Inflammatory macrophage (primary cell): Measurements from ENCODE around the gene CEBPE.
"Not testable (repeated sequence)": the region's sequence is repeated elsewhere in the genome, so short reads cannot be mapped to it uniquely, and the experiment has no call there.

Source experiments
- DNase-seq, 2 donors: peaks; one replicate each; pipeline ENCODE4 v3.0.0-alpha.2; 2020 to 2022

The CEBPE gene

DNA sequence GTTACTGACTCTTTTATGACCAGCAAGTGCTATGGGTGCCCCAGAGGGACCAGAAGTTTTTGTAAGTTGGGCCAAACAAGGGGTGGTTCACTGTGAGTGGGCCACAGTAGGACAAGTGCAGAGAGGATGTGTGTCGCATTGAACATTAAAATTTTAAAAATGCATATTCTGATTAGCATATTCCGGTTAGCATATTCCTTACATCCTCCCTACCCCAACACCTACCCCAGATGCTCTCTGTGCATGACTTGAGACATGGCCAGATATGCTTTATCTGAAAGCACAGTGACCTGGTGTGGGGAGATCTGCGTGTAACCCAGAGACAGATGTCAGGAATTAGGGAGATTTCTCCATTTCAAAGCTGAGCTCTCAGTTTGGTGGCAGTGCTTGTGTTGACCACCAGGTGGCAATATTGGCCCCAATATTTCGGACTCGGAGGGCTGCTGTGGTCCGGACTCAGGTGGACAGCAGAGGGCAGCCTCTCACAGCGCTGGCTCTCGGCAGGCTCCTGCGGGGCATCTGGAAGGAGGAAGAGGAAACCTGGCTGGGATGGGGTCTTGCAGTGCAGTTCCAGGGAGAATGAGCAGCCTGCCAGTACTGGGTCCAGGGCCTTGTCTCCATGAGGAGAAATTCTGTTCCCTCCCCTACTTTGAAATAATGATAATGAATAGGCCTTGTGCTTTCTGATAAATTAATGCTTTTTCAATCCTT, 1.6 kb upstream of the CEBPE start:
- peak; percentile 91 for DNase-seq

DNA sequence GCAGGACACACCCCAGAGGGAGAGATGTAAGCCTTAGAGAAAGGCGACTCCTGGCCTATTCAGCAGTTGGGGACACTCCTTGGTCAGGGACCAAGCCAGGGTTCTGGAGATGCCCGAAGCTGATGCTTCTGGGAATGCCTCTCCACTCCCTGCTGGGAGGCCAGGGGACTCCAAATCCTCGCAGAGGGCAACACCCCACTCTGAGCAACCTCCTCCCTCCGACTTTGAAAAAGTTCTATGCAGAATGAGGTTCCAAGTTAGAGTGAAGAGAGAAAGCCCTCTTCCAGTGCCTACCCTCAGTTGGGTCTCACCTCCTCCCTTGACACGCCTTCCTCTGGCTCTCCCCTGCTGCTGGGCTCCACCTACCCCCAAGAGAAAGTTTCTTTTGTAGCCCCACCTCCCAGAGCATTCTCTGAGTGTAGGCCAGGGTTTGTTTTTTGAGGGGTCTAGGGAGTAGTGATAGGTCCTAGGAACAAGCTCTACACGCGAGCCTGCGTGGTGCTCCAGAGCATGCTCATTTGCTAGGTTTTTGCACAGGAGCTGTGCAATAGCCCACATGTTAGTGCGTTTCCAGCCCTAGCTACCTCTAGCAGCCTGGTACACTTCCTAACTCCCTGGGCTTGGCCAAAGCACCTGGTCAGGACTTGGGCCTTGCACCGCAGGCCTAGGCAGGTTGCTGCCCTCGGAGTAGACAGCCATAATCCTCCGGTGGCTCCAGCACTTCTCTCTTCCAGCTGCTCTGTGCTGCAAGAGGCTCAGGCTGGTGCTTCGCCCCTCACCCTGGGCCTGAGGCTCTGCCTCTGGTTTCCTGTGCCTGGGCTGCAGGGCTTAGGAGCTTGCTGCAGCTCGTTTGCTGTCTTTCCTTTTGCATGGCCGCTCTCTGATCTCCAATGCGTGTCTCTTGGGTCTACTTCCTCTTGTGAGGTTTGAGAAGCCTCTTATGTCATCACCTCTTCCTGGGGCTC, 590 bp upstream of the CEBPE start:
- DNase-seq: peak; percentile 69 to 71

DNA sequence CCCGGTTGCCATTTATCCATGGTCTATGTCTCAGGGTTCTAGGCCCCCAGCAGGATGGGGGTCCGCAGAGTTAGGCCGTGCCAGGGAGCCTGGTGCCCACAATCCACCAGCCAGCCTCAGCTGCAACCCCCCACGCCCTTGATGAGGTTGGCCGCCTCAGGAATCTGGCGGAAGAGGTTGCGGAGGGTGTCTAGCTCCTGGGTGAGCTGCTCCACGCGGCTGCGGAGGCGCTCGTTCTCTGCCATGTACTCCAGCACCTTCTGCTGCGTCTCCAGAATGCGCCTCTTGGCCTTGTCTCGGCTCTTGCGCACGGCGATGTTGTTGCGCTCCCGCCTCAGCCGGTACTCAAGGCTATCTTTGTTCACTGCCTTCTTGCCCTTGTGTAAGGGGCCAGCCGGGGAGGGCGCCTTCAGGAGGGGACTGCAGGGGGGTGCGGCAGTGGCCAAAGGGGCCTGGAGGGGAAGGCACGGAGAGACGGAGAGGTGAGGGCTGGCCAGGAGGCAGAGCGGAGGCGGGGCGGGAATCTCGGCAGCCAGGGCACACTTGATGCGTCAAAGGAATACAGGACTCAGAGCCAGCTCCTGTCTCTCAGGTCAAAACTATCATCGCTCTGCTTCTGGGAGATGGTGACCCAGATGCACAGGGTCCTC, 1.6 kb downstream of the CEBPE start:
- no peak for DNase-seq

DNA sequence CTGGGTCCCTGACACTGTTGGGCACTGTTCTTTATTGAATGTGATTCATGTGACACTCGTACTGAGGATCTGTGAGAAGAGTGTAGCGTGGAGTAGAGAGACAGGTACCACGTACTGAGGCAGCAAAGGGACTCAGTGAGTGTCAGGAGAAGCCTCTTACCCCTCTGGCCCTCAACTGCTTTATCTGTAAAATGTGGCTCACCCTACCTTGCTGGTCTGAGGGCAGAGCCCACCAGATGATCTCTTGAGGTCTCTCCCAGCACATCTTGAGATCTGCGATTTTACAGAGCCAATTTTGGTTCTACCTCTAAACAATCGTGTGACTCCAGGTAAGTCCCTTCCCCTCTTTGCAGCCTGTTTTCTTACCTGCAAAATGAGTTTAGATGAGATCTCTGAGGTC, 3.1 kb downstream of the CEBPE start:
- DNase-seq: no peak

DNA sequence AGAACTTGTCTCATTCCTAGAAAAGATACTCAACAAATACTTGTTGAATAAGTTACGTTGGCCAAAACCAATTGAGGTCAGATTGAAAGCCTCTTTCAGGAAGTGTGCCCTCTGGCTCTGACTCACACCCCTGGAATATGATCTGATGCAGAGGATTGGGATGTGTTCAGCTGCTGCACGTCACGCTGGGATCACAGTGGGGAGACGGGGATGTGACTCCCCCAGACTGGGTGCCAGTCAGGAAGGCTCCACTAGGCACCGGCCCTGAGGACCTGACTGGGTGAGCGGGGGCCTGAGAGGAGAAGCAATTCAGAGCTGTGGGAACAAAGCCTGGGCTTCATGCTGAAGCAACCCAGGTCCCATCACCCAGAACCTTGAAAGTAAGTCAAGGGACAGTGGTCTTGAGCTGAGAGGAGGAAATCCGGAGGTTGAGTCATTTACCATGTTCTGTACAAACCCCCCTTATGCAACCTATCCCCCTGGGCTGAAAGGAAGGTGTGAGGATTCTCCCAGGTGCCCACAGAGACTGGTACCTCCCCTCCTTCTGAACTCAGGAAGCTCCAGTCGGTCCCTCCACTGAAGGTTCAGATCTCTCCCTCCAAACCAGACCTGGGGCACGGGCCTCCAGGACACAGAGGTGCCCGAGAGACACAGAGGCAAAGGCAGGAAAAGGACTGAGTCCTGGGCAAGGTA, 3.9 kb downstream of the CEBPE start:
- DNase-seq: peak; percentile 73 to 88

DNA sequence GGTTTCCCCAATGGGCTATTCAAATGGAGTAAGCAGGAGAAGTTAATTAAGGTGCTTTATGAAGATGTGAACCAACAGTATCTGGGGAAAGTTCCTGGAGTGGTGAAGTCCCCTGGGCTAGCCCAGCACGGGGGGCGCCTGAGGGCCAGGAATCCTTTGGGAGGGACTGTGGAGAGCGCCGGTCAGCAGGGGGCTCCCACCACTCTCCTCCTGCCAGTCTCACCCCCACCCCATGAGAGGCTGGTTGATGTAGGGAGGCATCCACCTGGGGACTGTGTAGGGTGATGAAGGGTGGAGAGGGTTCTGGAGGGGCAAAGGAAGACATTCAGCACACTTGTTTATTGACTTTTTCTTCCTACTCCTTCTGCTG, 4.4 kb downstream of the CEBPE start:
- DNase-seq: no peak

DNA sequence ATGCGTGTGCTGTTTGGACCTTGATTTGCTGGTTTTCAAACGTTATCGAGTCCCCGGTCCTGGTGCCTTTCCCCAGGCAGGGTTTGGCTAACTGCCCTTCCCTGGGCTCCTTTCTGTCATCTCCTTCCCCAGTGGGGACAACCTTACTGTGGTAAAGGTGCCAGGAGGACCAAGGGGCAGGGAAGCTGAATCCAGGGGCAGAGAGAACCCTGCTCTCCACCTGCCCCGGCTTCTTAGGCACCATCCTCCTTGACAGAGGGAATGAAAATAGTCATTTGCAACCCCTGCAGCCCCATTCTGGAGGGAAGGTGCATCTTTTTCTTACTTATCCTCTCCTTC, 5.0 kb downstream of the CEBPE start:
- DNase-seq: no peak

DNA sequence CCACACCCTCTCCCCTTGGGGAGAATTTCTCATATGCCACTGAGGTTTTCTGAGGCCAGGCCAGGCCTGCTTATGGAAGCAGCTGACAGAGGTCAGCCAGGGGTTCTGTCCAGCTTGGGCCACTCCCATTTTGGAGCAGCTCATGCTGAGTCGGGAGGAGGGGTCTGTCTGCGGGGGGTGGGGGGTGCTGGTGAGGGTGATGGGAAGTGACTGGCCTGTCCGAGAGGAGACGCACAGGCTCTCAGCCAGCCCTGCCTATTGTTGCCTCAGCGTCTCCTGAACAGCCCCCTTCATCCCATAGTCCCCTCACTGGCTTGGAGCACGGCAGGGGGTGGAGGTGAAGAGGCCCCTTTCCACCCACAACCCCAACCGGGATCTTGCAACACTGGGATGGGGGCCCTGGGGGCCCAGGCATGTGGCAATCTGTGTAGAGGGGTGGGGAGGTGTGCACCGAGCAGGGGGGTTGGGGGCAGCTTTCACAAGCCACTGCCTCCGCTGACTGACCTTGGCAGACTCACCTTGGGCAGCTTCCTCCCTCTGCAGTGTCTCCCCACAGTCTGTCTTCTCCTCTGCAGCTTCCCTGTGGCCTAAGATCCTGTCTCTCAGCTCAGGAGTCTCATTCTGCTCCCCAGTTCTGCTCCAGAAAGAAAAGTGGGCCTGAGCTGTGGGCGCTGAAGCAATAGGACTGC, 5.5 kb downstream of the CEBPE start:
- DNase-seq: peak in 1 of 2 donors; percentile 12

DNA sequence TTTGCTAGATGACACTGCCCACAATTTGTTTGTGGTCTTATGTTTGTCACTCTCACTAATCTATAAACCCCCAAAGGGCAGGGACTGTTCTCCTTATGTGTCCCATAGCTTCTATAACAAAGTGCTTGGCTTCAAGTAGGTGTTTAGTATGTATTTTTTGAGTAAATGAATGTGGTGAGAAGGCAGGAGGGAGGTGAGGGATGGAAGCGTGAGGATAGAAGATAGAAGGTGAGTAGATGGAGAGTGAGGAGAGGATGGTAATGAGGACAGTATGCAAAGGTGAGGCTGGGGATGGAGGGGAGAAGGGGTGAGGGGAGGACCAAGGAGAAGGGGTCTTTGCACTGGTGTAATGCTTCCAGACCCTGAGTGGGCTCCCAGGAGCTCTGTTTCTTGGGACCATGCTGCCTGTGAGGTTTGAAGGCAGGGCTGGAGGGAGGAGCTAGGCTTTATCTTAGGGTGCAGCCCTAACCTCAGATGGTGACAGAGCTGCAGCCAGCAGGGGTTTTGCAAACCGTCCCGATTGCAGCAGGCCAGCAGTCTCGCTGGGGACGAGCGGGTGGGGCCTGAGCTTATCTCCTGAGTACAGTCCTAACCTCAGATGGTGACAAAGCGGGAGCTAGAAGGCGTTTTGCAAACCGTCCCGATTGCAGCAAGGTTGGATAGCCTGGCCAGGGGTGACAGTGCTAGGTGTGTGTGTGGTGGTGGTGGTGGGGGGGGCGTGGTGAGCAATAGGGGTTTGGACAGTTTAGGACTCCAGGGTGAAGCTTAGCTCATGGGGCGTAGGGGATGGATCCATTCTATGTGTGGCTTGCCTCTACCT, 6.5 kb downstream of the CEBPE start:
- peak; percentile 57 to 71 for DNase-seq

DNA sequence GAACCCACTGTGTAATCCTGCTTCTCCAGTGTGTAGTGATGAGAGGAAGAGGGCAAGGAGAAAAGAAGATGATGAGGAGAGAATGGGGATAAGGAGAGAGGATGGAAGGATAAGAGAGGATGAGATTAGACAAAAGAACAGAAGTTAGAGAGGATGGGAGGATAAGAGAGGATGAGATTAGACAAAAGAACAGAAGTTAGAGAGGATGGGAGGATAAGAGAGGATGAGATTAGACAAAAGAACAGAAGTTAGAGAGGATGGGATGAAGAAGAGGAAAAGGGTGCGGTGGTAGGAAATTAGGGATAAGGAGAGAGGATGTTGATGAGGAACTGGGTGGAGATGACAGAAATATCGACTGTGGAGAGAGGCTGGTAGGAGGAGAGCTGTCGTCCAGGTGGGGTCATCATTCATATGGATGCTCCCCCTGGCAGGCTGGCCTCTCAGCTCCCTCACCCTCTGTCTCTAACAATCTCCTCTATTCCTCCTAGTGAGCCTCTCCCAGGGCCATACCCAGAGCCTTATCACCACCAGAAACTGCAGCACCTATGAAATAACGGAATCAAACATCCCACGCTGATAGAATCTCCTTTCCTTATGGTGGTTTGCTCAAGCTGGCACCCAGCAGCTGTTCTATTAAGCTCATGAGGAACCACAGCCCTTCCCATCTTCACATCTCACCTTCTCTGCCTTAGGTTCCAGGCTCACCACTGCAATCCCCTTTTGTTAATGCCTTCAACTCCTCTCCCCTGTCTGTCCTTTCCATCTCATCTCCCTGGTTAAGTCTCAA, 8.3 kb downstream of the CEBPE start:
- DNase-seq: no peak

DNA sequence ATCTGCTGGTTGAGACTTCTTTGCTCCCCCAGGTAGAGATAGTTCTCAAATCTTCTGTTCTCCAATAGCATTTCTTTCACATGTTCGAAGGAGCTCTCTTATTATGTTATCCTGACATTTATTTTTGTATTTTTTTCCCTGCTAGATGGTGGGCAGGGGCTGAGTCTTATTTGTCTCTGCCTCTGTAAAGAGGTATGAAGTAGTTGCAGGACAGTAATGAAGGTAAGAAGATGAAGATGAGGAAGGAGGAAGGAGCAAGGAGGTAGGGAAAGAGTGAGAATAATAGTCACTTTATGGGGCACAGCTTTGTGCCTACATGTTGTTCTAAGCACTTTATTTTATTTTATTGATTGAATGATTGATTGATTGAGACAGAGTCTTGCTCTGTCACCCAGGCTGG, 9.3 kb downstream of the CEBPE start:
- no peak for DNase-seq

DNA sequence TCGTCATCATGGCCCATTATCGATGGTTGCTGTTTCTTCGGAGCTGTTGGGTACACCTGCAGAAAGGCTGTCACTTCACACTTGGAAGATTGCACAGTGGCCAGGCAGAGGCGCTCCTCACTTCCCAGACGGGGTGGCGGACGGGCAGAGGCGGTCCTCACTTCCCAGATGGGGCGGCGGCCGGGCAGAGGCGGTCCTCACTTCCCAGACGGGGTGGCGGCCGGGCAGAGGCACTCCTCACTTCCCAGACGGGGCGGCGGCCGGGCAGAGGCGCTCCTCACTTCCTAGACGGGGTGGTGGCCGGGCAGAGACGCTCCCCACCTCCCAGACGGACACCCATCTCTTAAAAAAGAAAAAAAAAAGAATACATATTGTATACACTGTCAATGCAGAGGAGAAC, 10.9 kb downstream of the CEBPE start:
- not testable (repeated sequence) for DNase-seq

DNA sequence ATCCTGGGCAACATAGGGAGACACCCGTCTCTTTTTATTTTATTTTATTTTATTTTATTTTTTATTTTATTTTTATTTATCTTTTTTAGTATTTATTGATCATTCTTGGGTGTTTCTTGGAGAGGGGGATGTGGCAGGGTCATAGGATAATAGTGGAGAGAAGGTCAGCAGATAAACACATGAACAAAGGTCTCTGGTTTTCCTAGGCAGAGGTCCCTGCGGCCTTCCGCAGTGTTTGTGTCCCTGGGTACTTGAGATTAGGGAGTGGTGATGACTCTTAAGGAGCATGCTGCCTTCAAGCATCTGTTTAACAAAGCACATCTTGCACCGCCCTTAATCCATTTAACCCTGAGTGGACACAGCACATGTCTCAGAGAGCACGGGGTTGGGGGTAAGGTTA, 11.4 kb downstream of the CEBPE start:
- not testable (repeated sequence) for DNase-seq

DNA sequence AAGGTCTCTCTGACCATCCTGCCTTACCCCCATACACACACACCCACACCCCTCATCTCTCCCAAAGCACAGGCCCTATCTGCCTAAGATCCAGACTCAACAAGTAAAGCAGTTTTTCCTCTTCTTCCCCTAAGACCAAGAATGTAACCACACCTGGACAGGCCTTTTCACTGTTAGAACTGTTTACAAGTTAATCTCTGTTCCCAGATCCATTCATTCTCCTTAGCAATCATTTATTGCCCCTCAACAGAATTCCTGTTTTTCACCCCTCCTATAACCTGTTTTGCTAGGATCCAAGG, 12.4 kb downstream of the CEBPE start:
- no peak for DNase-seq

DNA sequence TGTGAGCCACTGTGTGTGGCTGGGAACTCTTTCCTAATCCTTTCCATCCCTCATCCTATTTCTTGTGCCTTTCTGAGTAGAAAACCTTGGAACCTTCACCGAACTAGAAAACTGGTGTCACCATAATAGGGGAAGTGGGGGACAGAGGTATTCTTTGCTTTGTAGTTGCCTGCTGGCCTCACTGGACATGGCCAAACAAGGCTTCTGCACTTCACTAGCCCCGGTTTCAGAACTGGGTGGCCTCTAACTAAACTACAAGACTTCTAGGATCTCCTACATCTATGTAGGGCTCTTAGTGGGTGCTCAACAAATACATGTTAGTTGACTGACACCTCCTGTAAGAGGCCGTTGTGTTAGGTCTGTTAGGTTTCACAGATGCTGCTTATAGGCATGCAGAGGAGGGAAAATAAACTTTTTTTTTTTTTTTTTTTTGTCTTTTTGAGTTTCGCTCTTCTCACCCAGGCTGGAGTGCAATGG, 13.7 kb downstream of the CEBPE start:
- no peak for DNase-seq

DNA sequence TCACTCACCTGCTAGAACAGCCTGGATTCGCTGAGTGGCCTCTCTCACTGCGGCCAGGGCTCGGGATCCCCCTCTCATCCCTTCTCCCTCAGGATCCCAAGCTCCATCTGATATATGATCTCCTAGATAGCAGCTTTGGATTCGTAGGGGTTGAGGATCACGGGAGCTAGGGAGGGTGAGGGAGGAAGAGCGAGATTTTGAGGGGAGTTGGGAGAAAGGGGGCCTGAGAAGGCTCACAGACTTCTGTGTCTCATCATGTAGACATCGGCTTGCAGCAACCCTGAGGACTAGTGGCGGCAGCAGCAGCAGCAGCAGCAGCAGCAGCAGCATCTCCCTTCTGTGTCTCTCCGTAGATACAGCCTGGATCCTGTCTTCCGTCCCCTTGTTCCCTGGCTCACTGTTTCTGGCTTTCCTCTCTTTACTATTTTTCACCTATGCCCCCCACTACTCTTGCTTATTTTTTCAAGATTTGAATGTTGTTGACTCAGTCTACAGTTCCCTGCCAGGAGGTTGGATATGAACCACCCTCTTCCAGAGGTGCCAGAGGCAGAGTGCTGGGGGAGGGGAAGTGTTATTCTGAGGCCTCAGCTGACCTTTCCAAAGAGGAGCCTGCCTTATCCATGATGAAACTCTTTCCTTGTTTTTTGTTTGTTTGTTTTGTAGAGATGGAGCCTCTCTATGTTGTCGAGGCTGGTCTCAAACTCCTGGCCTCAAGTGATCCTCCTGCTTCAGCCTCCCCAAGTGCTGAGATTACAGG, 14.3 kb downstream of the CEBPE start, which contains the start of gene CIROP:
TSS of gene CIROP (minus strand) at position 399 of the 757 bp plus-strand sequence. CDS start at position 330, 69 bp downstream.
- no peak for DNase-seq

DNA sequence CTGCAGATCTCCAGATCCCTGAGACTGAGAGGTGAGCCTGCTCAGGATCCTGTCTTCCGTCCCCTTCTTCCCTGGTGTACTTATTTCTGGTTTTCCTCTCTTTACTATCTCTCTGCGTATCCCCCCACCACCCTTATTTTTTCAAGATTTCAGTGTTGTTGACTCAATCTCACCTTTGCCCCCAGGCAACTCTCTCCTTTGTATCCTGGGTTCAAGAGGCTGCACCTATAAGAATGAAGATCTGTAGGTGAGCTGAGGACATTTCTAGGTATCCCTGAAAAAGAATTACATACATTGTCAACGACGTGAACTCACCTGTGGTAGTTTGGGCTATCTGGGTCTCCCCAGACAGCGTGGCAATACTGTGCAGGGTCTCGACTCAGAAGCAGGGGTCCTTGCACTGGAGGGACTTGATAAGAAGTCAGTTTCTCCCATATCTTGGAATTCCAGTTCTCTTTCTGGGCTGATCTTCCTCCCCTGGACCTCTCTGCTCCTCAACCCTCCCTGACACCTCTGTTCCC, 14.9 kb downstream of the CEBPE start:
- no peak for DNase-seq

DNA sequence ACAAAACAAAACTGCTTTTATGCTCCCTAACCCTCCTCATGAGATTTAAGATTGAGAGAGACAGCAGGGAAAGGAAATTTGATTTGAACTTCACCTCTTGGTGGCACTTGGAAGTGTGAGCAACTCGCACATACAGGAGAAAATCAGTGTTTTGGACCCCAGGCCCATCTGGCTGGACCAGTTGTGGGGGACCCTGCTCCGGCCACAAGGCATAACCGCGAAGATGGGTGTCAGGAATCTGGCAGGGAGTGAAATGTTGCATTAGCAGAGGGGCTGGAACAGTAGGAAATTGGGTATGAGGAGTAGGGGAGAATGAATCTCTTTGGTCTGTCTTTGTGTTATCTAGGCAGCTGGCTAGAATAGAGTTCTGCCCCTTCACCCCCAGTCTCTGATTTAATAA, 15.5 kb downstream of the CEBPE start:
- no peak for DNase-seq

DNA sequence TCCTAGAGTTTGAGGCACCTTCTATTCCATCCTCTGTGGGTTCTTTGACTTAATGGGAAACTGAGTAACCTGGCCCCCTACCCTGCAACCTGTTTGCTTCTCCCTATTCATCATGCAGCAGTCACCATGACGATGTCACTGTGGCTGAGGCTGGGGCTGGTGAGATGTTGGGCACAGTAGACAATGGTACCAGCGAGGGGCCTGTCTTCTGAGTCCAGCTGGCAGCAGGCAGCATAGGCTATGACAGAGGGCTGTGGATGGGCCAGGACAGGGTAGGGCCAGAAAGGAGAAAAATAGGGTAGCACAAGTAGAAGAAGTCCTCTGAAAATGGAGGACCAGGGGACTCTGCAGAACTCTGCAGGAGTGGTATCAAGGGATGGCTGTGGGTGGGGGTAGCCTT, 16.3 kb downstream of the CEBPE start:
- DNase-seq: no peak
